GM18870 (cell line): ENCODE results near the gene LCP1.
A peak's percentile ranks its signal among the peaks of the same experiment; 100 is the strongest.

Experiments used
- ATAC-seq: cut with Tn5 transposase; IDR thresholded peaks from one replicate; pipeline ENCODE4 v1.9.1; 2021; ENCODE audit warnings: moderate library complexity; ENCODE audit not compliant: unreplicated experiment

The LCP1 gene

GRCh38 chr13:46131705-46132104, 50.3 kb downstream of the LCP1 start:
- no peak for ATAC-seq

- no peak for ATAC-seq
These were observed 51.9 kb downstream of the LCP1 start for GRCh38 chr13:46129955-46130618.

- no peak for ATAC-seq
These were observed 52.9 kb downstream of the LCP1 start for GRCh38 chr13:46129124-46129523.

GRCh38 chr13:46127358-46128023, 54.5 kb downstream of the LCP1 start:
- no peak for ATAC-seq

- peak; percentile 60 for ATAC-seq
These were observed 55.2 kb downstream of the LCP1 start for GRCh38 chr13:46126552-46127357.

- ATAC-seq, result no peak
These were observed 55.9 kb downstream of the LCP1 start for GRCh38 chr13:46126056-46126455.

GRCh38 chr13:46124967-46125933, 56.7 kb downstream of the LCP1 start:
- ATAC-seq, result no peak

GRCh38 chr13:46124531-46124966, 57.4 kb downstream of the LCP1 start:
- no peak for ATAC-seq

GRCh38 chr13:46122304-46122703, 59.7 kb downstream of the LCP1 start:
- ATAC-seq, result no peak

GRCh38 chr13:46121597-46122163, 60.3 kb downstream of the LCP1 start:
- no peak for ATAC-seq

- no peak for ATAC-seq
These were observed 60.9 kb downstream of the LCP1 start for GRCh38 chr13:46121033-46121432.

- no peak for ATAC-seq
These were observed 61.9 kb downstream of the LCP1 start for GRCh38 chr13:46119883-46120614.

- no peak for ATAC-seq
These were observed 65.1 kb downstream of the LCP1 start for GRCh38 chr13:46116653-46117502.

GRCh38 chr13:46114613-46115012, 67.4 kb downstream of the LCP1 start:
- no peak for ATAC-seq

GRCh38 chr13:46113596-46113995, 68.4 kb downstream of the LCP1 start:
- no peak for ATAC-seq

- no peak for ATAC-seq
These were observed 70.8 kb downstream of the LCP1 start for GRCh38 chr13:46111151-46111550.

GRCh38 chr13:46109451-46109850, 72.5 kb downstream of the LCP1 start:
- ATAC-seq, result no peak

- ATAC-seq, result no peak
These were observed 75.1 kb downstream of the LCP1 start for GRCh38 chr13:46106839-46107371.
